SKM-1 treated with dmso at 0.1 percent for 144 hours (cell line): ENCODE measurements around the gene MACROD2.
"Not testable (repeated sequence)": the region's sequence is repeated elsewhere in the genome, so short reads cannot be mapped to it uniquely, and the experiment has no call there.

Experiments used
- DNase-seq: peaks from one replicate; lab custom pipeline; 2025; ENCODE audit not compliant: unreplicated experiment; lab: John Stamatoyannopoulos, UW

The MACROD2 gene

DNA sequence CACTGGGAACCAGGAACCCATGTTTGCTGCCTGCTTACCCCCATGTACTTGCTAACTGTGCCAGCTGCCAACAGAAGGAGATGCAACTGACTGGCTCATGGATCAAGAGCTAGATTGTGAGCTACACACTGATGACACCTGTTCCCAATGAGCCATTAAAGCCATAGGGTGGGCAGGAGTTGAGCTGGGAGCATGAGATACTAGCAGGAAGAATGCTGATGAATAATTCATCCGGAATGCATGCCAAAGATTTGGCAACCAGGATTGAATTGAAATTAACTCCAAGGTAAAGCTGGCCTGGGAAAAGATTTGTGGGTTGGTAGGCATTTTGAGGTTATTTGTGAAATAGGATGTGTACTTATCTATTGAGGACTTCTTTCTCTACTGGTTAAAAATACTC is 1946.8 kb downstream of the MACROD2 start:
- DNase-seq: no peak

- DNase-seq: no peak
These were observed 1950.0 kb downstream of the MACROD2 start for GRCh38 chr20:15945289-15945688.

- no peak for DNase-seq
These were observed 1954.1 kb downstream of the MACROD2 start for GRCh38 chr20:15949391-15949790.

GRCh38 chr20:15951658-15952057 is 1956.3 kb downstream of the MACROD2 start:
- DNase-seq: no peak

DNA sequence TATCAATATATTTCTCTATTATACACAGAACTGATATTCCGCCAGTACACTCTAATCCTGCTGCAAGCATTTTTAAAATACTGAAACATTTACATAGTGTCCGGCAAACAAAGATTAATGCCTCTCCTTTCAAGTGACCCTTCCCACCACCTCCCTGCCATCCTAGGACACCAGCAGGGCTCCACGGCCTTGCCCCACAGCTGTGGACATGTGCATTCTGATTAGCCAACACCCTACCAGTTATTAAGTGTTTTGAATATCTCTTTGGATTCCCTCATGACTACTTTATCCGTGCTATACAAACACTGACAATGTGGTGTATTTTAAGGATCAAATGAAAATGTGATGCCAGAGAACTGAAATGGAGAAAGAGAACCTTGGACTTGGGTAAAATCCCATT is 1962.8 kb downstream of the MACROD2 start:
- no peak for DNase-seq

GRCh38 chr20:15965165-15965564 is 1969.8 kb downstream of the MACROD2 start:
- no peak for DNase-seq

DNA sequence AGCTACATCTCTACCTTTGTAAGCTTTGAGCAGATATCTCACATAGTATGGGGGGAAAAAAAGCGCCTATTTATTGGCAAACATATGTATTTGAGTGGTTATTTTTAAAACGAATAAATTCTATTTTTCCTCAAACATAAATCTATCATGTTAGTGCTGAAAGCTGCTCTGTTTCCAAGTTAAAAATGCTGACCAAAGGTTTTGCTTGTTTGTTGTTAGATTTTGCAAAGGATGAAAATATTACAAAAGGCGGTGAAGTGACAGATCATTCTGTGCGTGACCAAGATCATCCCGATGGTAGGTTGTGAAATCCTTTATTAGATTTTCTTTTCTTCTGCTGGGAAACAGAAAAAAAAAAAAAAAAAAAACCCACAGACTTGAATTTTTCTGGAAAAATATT is 1972.0 kb downstream of the MACROD2 start:
- no peak for DNase-seq

DNA sequence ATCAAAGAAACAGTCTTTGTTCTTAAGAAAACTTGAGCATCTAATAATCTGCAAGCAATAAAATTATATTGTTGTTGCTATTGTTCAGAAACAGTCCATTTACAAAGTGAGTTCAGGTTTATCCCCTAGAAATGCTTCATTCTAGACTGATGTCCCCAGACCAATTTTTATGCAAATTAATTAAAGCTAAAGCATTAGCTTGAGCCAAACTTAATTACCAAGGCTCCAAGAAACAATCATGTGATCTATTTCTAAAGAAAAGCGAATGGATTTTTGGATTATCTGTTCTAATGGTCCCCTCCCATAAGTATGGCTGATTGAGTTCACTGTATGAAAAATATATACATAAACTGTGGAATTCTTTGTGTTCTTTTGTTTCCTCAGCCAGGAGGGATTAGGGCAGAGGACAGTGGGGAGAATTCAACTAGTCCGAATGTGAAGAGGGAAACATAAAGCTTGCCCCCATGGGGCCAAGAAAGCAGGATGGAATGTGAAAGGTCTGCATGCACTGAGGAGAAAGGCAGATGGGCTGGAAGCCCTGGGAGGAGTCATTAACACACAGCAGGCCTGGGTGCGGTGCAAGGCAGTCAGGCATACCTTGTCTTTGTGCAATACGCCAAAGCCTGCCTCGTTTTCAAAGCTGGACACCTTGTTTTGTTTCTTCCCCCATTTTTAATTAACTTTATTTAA is 1980.9 kb downstream of the MACROD2 start:
- no peak for DNase-seq

GRCh38 chr20:15977026-15977425 is 1981.7 kb downstream of the MACROD2 start:
- DNase-seq: no peak

DNA sequence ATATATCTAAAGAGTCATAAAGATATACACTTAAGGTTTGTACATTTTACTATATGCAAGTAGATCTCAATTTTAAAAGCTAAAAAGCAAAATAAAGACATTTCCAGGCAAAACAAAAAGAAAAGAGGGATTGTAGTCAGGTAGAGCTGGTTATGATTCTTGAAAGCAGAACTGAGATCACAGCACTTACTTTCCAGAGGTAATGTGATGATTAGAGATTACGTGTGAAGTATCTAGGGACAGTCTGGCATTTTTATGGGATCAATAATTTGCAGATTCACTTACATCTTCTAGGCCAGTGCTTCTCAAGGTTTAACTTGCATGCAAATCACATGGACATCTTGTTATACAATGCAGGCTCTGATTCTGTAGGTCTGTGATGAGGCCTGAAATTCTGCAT is 1982.4 kb downstream of the MACROD2 start:
- no peak for DNase-seq

GRCh38 chr20:15985494-15986368 is 1990.4 kb downstream of the MACROD2 start:
- not testable (repeated sequence) for DNase-seq

- DNase-seq: no peak
These were observed 1991.4 kb downstream of the MACROD2 start for GRCh38 chr20:15986690-15987089.

DNA sequence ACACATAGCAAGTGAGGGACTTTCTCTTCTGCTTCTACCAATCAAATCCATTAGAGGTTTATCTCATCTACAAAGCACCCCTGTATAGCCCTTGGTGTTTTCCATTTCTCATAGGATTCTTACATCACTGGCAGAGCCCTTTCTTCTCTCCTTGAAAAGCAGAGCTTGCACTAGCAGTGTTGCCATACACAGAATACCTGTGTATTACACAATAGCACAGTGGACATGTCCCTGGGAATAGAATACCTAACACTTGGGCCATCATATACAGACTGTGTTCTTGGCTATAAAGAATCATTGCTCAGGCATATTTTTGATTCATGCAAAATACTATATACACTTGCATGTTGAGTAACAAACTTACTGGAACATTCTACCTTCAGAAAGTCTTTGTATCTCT is 1996.0 kb downstream of the MACROD2 start:
- DNase-seq: no peak

DNA sequence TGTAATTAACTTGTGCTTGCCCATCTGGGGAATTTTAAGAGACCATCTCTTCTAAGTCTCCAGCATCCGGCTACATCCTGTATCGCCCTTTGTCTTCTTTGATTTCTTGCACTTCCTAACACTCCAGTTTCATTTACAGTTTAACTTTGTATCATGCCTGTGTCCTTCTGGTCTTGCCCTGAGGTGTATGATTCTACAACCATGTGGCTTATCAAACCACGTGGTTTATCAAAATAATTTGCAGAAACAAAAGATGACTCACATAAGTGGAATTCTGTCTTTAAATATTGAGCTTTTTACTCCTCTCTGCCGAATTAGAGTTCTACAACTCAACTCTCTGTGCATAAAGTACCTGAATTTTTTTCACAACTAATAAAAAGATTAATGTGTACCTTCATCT is 1997.2 kb downstream of the MACROD2 start:
- no peak for DNase-seq

DNA sequence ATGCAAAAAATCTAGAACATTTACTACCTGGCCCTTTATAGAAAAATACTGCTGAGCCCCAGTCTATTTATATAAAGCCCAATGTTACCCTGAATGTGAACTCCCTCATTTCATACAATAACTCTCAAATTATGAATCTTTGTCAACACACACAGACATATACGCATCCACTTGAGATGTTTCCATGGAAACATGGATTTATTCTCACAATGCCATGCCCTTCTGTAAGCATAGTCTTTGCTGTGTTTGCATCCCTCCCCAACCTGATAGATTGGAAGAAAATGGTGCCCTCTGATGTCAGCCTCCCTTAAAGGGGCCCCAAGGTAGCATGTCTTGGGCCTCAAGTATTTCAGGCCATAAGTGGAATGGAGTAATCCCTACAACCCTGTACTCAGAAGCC is 2004.8 kb downstream of the MACROD2 start:
- no peak for DNase-seq

GRCh38 chr20:16001286-16001685 is 2006.0 kb downstream of the MACROD2 start:
- no peak for DNase-seq

DNA sequence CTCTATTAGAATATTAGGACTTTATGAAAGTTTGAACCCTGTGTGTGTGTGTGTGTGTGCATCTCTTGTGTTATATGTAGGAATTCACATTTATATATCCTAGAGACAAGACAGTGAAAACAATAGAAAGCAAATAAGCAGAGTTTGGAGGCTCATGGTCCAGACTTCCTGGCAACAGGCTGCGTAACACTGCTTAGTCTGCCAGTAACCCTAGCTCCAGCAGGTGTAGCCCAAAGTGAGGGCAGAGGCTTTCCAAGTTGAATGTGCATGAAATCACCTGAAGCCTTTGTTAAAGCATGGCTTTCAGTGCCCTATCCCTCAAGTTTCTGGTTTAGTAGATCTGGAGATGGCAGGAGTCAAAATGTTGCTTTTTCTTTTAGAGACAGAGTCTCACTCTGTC is 2008.0 kb downstream of the MACROD2 start:
- DNase-seq: no peak

- no peak for DNase-seq
These were observed 2009.0 kb downstream of the MACROD2 start for GRCh38 chr20:16004108-16004854.

DNA sequence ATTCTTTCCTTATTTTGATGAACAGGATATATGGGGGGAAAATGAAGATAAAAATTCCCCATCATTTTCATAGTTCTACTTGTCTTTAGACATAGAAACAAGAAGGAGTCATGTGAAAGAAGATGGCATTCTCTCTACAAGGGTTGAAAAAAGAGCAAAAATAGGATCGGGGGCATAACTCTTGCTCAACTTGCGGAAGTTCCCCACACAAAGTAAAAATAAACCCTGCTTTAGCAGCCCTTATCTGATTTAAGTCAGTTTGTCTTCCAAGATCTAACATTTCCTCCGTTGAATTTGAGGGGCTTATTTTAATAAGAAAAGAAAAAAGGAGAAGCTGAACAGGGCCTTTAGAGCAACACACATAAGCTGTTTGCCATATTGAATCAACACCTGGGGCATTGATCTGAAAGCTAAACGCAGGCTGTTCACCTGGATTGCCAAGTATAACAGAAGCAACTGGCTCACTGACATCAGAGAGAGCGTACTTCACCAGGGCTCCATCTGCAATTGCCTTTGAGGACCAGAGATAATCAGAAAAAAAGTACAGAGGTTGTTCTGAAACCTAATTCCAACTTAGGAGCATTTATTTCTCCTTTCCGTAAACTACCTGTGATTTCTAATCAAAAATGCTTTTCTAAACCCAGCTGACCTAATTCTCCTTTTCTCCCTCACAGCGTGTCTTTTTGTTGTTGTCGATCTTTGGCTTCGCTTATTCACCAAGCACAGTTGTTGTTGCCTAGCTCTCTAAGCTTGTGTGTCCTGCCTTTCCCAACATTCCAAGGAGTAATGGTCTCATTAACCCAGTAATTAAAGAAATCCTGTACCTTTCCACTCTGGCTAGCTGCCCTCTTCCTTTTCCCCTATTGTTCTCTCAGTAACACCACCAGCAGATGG is 2010.0 kb downstream of the MACROD2 start:
- no peak for DNase-seq

DNA sequence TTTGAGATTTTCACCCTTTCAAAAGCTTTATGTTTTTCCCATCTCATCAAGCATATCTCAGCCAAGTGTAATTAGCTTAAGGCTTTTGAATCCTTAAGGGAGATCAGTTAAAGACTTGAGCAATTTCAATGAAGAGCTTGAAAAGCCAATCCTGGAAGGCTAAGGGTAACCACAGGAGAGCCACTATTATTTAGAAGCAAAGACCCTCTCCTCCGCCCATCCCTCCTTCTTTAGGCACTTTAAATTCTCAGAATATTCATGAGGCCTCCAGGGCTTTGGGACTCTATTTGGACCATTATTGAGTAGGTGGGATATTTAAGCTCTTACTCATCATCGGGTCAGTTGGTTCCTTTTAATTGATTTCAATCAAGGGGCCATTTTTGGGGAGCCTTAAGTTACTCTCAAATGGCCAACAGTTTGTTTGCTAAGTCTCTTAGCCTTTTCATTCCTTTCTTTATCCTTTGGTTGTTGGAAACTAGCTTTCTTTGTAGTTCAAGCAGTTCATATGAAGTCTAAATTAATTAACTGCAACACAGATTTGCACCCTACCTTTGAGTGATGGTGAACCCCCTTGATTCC is 2010.7 kb downstream of the MACROD2 start:
- no peak for DNase-seq
